Measurements from ENCODE around the gene AHRR.

Gene AHRR

GRCh38 chr5:415928-416635 lies 94.6 kb downstream of the AHRR start:
- FAIRE-seq, result no peak
- no peak for TF ChIP-seq CTCF (IDR thresholded peaks at IDR 0.05; ENCODE audit: insufficient read depth, missing control alignments)
- no peak for DNase-seq (ENCODE audit: insufficient read length, low spot score)

GRCh38 chr5:416636-416960 lies 95.1 kb downstream of the AHRR start:
- DNase-seq (ENCODE audit: insufficient read length, low spot score), result no peak
- TF ChIP-seq CTCF (IDR thresholded peaks at IDR 0.05; ENCODE audit: insufficient read depth, missing control alignments), result no peak
- FAIRE-seq, result no peak

- no peak for TF ChIP-seq CTCF (IDR thresholded peaks at IDR 0.05; ENCODE audit: insufficient read depth, missing control alignments)
- FAIRE-seq, result no peak
- DNase-seq (ENCODE audit: insufficient read length, low spot score), result no peak
Measured at GRCh38 chr5:417301-418161, 96.0 kb downstream of the AHRR start.

- no peak for FAIRE-seq
- TF ChIP-seq CTCF (IDR thresholded peaks at IDR 0.05; ENCODE audit: insufficient read depth, missing control alignments), result no peak
- no peak for DNase-seq (ENCODE audit: insufficient read length, low spot score)
Measured at GRCh38 chr5:418162-419121, 96.9 kb downstream of the AHRR start.

- FAIRE-seq, result no peak
- DNase-seq (ENCODE audit: insufficient read length, low spot score), result no peak
- TF ChIP-seq CTCF (IDR thresholded peaks at IDR 0.05; ENCODE audit: insufficient read depth, missing control alignments), result no peak
Measured at GRCh38 chr5:419970-420369, 98.5 kb downstream of the AHRR start.

GRCh38 chr5:420632-421286 lies 99.2 kb downstream of the AHRR start:
- no peak for TF ChIP-seq CTCF (IDR thresholded peaks at IDR 0.05; ENCODE audit: insufficient read depth, missing control alignments)
- no peak for DNase-seq (ENCODE audit: insufficient read length, low spot score)
- FAIRE-seq, result no peak
